IMR-90 (cell line): ENCODE data around the gene TENM3. TPM values are rescaled to one million over a fixed set of nuclear protein-coding genes. Genes with fewer than 3 reads are reported as not detected.
A peak's percentile ranks its signal among the peaks of the same experiment; 100 is the strongest.

Experiments used
- ATAC-seq: fragments of 200-7000 bp; cut with Tn5 transposase; 2 replicates; pipeline ENCODE4 v1.9.1; 2020; ENCODE audit warnings: low read depth, mild to moderate bottlenecking, moderate library complexity
- BruUV-seq: library from RNA; stranded (reverse); fragments of 400-500 nt; replicated peaks from 2 replicates; lab custom pipeline; 2021; lab: Mats Ljungman, UMichigan
- CTCF ChIA-PET: fragments of 300-600 bp; formaldehyde crosslinking; extraction: SDS; loops from one replicate; lab custom pipeline; 2021; ENCODE audit warnings: antibody characterized with exemption; lab: Yijun Ruan, JAX
- POLR2A ChIA-PET: fragments of 300-600 bp; sonication (Branson Sonifier 250); formaldehyde crosslinking; loops from one replicate; lab custom pipeline; 2022; ENCODE audit warnings: antibody characterized with exemption; ENCODE audit not compliant: unreplicated experiment; lab: Charles Lee
- DNase-seq: peaks from one replicate; pipeline ENCODE4 v3.0.0; 2013
- H2AFZ ChIP-seq: replicated peaks from 2 replicates; pipeline ENCODE3; 2013; ENCODE audit warnings: low read length, mild to moderate bottlenecking; ENCODE audit not compliant: poor library complexity
- H2AK5ac ChIP-seq: 2 replicates; pipeline ENCODE4 v1.6.1; 2013; ENCODE audit warnings: low read depth, low read length, inconsistent platforms
- H2AK9ac ChIP-seq: replicated peaks from 2 replicates; pipeline ENCODE3; 2013; ENCODE audit warnings: mild to moderate bottlenecking, low read depth, low read length, moderate library complexity; ENCODE audit not compliant: poor library complexity
- H2BK120ac ChIP-seq: 2 replicates; pipeline ENCODE4 v1.6.1; 2013; ENCODE audit warnings: low read depth, low read length, inconsistent platforms
- H2BK15ac ChIP-seq: 3 replicates; pipeline ENCODE4 v1.6.1; 2013; ENCODE audit warnings: low read depth, low read length, inconsistent platforms
- H2BK20ac ChIP-seq: 2 replicates; pipeline ENCODE4 v1.6.1; 2013; ENCODE audit warnings: low read depth, mild to moderate bottlenecking, inconsistent platforms, low read length, moderate library complexity
- H2BK5ac ChIP-seq: 2 replicates; pipeline ENCODE4 v1.6.1; 2013; ENCODE audit warnings: mild to moderate bottlenecking, low read depth, low read length, inconsistent platforms; ENCODE audit not compliant: poor library complexity, severe bottlenecking
- H3K14ac ChIP-seq: replicated peaks from 2 replicates; pipeline ENCODE4 v1.6.1; 2013; ENCODE audit warnings: low read depth, low read length, inconsistent platforms
- H3K18ac ChIP-seq: 2 replicates; pipeline ENCODE4 v1.6.1; 2013; ENCODE audit warnings: low read depth, low read length, control low read depth
- H3K23ac ChIP-seq: 2 replicates; pipeline ENCODE4 v1.6.1; 2013; ENCODE audit warnings: low read depth, low read length, inconsistent platforms
- H3K27ac ChIP-seq: 2 replicates; pipeline ENCODE4 v1.5.1; 2013; ENCODE audit warnings: mild to moderate bottlenecking, control low read depth, low read length; ENCODE audit not compliant: insufficient read depth
- H3K27me3 ChIP-seq: 2 replicates; pipeline ENCODE4 v1.6.1; 2013; ENCODE audit warnings: low read length; ENCODE audit not compliant: control insufficient read depth, insufficient read depth
- H3K36me3 ChIP-seq: 2 replicates; pipeline ENCODE4 v1.6.1; 2013; ENCODE audit warnings: low read length, mixed read lengths; ENCODE audit not compliant: control insufficient read depth, insufficient read depth
- H3K4ac ChIP-seq: 2 replicates; pipeline ENCODE4 v1.6.1; 2013; ENCODE audit warnings: low read depth, low read length, inconsistent platforms
- H3K4me1 ChIP-seq: 2 replicates; pipeline ENCODE4 v1.6.1; 2013; ENCODE audit warnings: low read length, mixed read lengths; ENCODE audit not compliant: control insufficient read depth, insufficient read depth
- H3K4me2 ChIP-seq: 2 replicates; pipeline ENCODE4 v1.6.1; 2013; ENCODE audit warnings: low read depth, mild to moderate bottlenecking, control low read depth, low read length, moderate library complexity
- H3K4me3 ChIP-seq: 2 replicates; pipeline ENCODE4 v1.5.1; 2013; ENCODE audit warnings: low read depth, mild to moderate bottlenecking, control low read depth, low read length, moderate library complexity; ENCODE audit not compliant: insufficient read depth
- H3K56ac ChIP-seq: 2 replicates; pipeline ENCODE4 v1.6.1; 2013; ENCODE audit warnings: low read length, inconsistent platforms; ENCODE audit not compliant: insufficient read depth; ENCODE audit errors: extremely low read depth
- H3K79me1 ChIP-seq, 2 experiments: 2 replicates each; pipeline ENCODE4 v1.6.1; 2013; ENCODE audit warnings: low read length in 2 of 2, inconsistent platforms in 1 of 2, low read depth in 1 of 2
- H3K9ac ChIP-seq: 2 replicates; pipeline ENCODE4 v1.6.1; 2013; ENCODE audit warnings: low read depth, low read length, control low read depth
- H3K9me1 ChIP-seq: 2 replicates; pipeline ENCODE4 v1.6.1; 2013; ENCODE audit warnings: low read length, inconsistent platforms; ENCODE audit not compliant: insufficient read depth
- H3K9me3 ChIP-seq: 2 replicates; pipeline ENCODE4 v1.6.1; 2013; ENCODE audit warnings: low read length; ENCODE audit not compliant: control insufficient read depth, insufficient read depth
- H4K20me1 ChIP-seq: 2 replicates; pipeline ENCODE4 v1.6.1; 2013; ENCODE audit warnings: low read length, inconsistent platforms; ENCODE audit not compliant: insufficient read depth
- H4K5ac ChIP-seq: 2 replicates; pipeline ENCODE4 v1.6.1; 2013; ENCODE audit warnings: mild to moderate bottlenecking, low read depth, low read length, control low read depth
- H4K8ac ChIP-seq, 2 experiments: 2 replicates each; pipeline ENCODE4 v1.6.1; 2013; ENCODE audit warnings: low read depth in 2 of 2, low read length in 2 of 2, control low read depth in 1 of 2, inconsistent platforms in 1 of 2
- H4K91ac ChIP-seq: 2 replicates; pipeline ENCODE4 v1.6.1; 2013; ENCODE audit warnings: low read depth, low read length, inconsistent platforms; ENCODE audit not compliant: insufficient read depth
- CEBPB ChIP-seq: IDR thresholded peaks from 2 replicates; pipeline ENCODE4 v1.6.1; 2012; ENCODE audit warnings: low read depth, low read length, improper control_type of control experiment
- ELK1 ChIP-seq: fragments of 150-350 bp; IDR thresholded peaks from 2 replicates; pipeline ENCODE4 v1.6.1; 2016; ENCODE audit warnings: low read depth, mild to moderate bottlenecking, low read length, moderate library complexity, borderline replicate concordance
- MAFK ChIP-seq: IDR thresholded peaks from 2 replicates; pipeline ENCODE4 v1.6.1; 2012; ENCODE audit warnings: low read depth, low read length, improper control_type of control experiment
- POLR2A ChIP-seq: IDR thresholded peaks from 2 replicates; pipeline ENCODE4 v1.6.1; 2012; ENCODE audit warnings: mild to moderate bottlenecking, low read depth, low read length
- RFX5 ChIP-seq: IDR thresholded peaks from 2 replicates; pipeline ENCODE4 v1.8.0; 2012; ENCODE audit warnings: low read depth, mild to moderate bottlenecking, low read length, moderate library complexity
- USF2 ChIP-seq: fragments of 150-350 bp; IDR thresholded peaks from 2 replicates; pipeline ENCODE4 v1.6.1; 2017; ENCODE audit warnings: mild to moderate bottlenecking, antibody characterized with exemption, low read length, low read depth
- WGBS, 2 experiments: methylation state at CpG; one replicate each; pipeline versions ENCODE4 v1.1.5 to v1.1.7; 2013; ENCODE audit warnings: missing lambda C conversion rate in 2 of 2; ENCODE audit not compliant: insufficient read length in 1 of 2; ENCODE audit errors: extremely low coverage in 2 of 2; 5-methylcytosine and 5-hydroxymethylcytosine counted together
- dilution Hi-C: fragments of 300-500 bp; cut with HindIII; formaldehyde crosslinking; loops from one replicate; pipeline ENCODE4 v1.14.3; 2018; ENCODE audit warnings: low sequenced_read_pairs; ENCODE audit not compliant: unreplicated experiment
- in situ Hi-C: fragments of 300-500 bp; cut with MboI; formaldehyde crosslinking; loops from 3 replicates; pipeline ENCODE4 v1.14.3; 2019; ENCODE audit warnings: low sequenced_read_pairs, inconsistent platforms, mixed read lengths
- intact Hi-C: fragments of 100-400 bp; cut with micrococcal nuclease; formaldehyde crosslinking; loops from 2 replicates; pipeline ENCODE4 v1.10.0; 2022
- polyA plus RNA-seq, 3 experiments: library from polyadenylated mRNA; depleted of rRNA; stranded (reverse); fragments of >200 nt; gene quantifications; 2 replicates each; pipeline ENCODE4 v1.2.3, GENCODE V29; 2012; ENCODE audit warnings: low replicate concordance in 1 of 3
- total RNA-seq: library from RNA; depleted of rRNA; stranded (reverse); fragments of >200 nt; gene quantifications from 2 replicates; pipeline ENCODE4 v1.2.3, GENCODE V29; 2012

Gene TENM3
- total and polyA plus RNA-seq, 2 of the 4 experiments (the other 2 are of a cell fraction), result 29.9 to 173 TPM

GRCh38 chr4:182582245-182582644, 339.0 kb downstream of the TENM3 start:
- no peak overlapping the region for H3K4me3 ChIP-seq
- H3K14ac ChIP-seq, result no peak overlapping the region
- H3K9me3 ChIP-seq, result no peaks in the 10 kb centered on the region
- no peak overlapping the region for H4K5ac ChIP-seq
- H3K23ac ChIP-seq, result no peak overlapping the region
- no peak overlapping the region for H4K8ac ChIP-seq
- ChIA-PET CTCF (no interaction called here), POLR2A (no interaction called here)
- no peak overlapping the region for H2AK5ac ChIP-seq
- no TSS peak for BruUV-seq
- no peak overlapping the region for H2BK15ac ChIP-seq
- intact Hi-C loops (no loop called here), dilution Hi-C loops (no loop called here), in situ Hi-C loops (no loop called here)
- H3K36me3 ChIP-seq, result no peaks in the 10 kb centered on the region
- peaks cover 2% of the 10 kb centered on the region; the same call in 1 of the 2 replicates for H3K4me1 ChIP-seq
- H3K18ac ChIP-seq, result no peak overlapping the region
- no peaks in the 10 kb centered on the region for H3K9me1 ChIP-seq
- H2BK5ac ChIP-seq, result no peak overlapping the region
- no peak overlapping the region for H2BK20ac ChIP-seq
- H3K4me2 ChIP-seq, result no peak overlapping the region
- H4K20me1 ChIP-seq, result no peaks in the 10 kb centered on the region
- H3K56ac ChIP-seq, result no peak overlapping the region
- no peak for TF ChIP-seq USF2
- peak; percentile 97 for TF ChIP-seq CEBPB
- no peak for TF ChIP-seq POLR2A
- no peak for TF ChIP-seq RFX5
- TF ChIP-seq ELK1, result no peak
- no peak for TF ChIP-seq MAFK
- ATAC-seq (no peak), DNase-seq (no peak)
- no peak overlapping the region for H2BK120ac ChIP-seq
- H3K79me1 ChIP-seq, result peaks cover 2 to 7% of the 10 kb centered on the region in 2 experiments; a peak in 1 of 4 replicates
- H3K9ac ChIP-seq, result no peak overlapping the region
- H3K27me3 ChIP-seq, result no peaks in the 10 kb centered on the region
- H3K27ac ChIP-seq, result no peak overlapping the region
- no CpG with 5 or more reads among the region's 4 CpGs for WGBS, 2 experiments
- H4K91ac ChIP-seq, result no peak overlapping the region
- H2AFZ ChIP-seq, result no peak overlapping the region
- no peak overlapping the region for H2AK9ac ChIP-seq
- no peak overlapping the region for H3K4ac ChIP-seq
